Neural cell (in vitro differentiated cells): ENCODE data around the gene SCUBE1. TPM values are rescaled to one million over a fixed set of nuclear protein-coding genes. Genes with fewer than 3 reads are reported as not detected.

ENCODE experiments used
- H2AFZ ChIP-seq: fragments of 200-600, 300-800 bp; sonication (generic), shearing (Covaris generic); 2 replicates; pipeline ENCODE4 v1.6.0; 2014; ENCODE audit warnings: low read depth, mild to moderate bottlenecking, antibody characterized with exemption, low read length, moderate library complexity
- H3F3A ChIP-seq: fragments of 200-600 bp; shearing (Covaris generic); 2 replicates; pipeline ENCODE4 v1.6.1; 2016; ENCODE audit warnings: mild to moderate bottlenecking, moderate library complexity, mixed read lengths, antibody characterized with exemption, low read length; ENCODE audit not compliant: insufficient read depth, poor library complexity, severe bottlenecking
- H3K27ac ChIP-seq: fragments of 200-600, 300-800 bp; sonication (generic), shearing (Covaris generic); 2 replicates; pipeline ENCODE4 v1.5.1; 2014; ENCODE audit warnings: mild to moderate bottlenecking, low read length, moderate library complexity
- H3K27me3 ChIP-seq: fragments of 300-800, 200-600 bp; sonication (generic), shearing (Covaris generic); 2 replicates; pipeline ENCODE4 v1.6.0; 2014; ENCODE audit warnings: mild to moderate bottlenecking, low read depth, low read length, moderate library complexity; ENCODE audit not compliant: insufficient read depth
- H3K36me3 ChIP-seq: fragments of 300-800, 200-600 bp; sonication (generic), shearing (Covaris generic); 2 replicates; pipeline ENCODE4 v1.5.1; 2014; ENCODE audit warnings: mild to moderate bottlenecking, antibody characterized with exemption, low read length, moderate library complexity; ENCODE audit not compliant: insufficient read depth
- H3K4me2 ChIP-seq: fragments of 300-800, 200-600 bp; sonication (generic), shearing (Covaris generic); 2 replicates; pipeline ENCODE4 v1.6.0; 2014; ENCODE audit warnings: mild to moderate bottlenecking, low read length
- H3K4me3 ChIP-seq: fragments of 300-800, 200-600 bp; sonication (generic), shearing (Covaris generic); 2 replicates; pipeline ENCODE4 v1.5.1; 2014; ENCODE audit warnings: mild to moderate bottlenecking, low read length, moderate library complexity
- H3K79me2 ChIP-seq: fragments of 200-600 bp; shearing (Covaris generic); replicated peaks from 2 replicates; pipeline ENCODE4 v1.6.0; 2014; ENCODE audit warnings: mild to moderate bottlenecking, low read length, moderate library complexity; ENCODE audit not compliant: insufficient read depth
- H3K9ac ChIP-seq: fragments of 300-800, 200-600 bp; sonication (generic), shearing (Covaris generic); 2 replicates; pipeline ENCODE4 v1.6.1; 2016; ENCODE audit warnings: mild to moderate bottlenecking, low read length, mixed read lengths
- H3K9me2 ChIP-seq: fragments of 200-600 bp; shearing (Covaris generic); 2 replicates; pipeline ENCODE4 v1.6.1; 2016; ENCODE audit warnings: mild to moderate bottlenecking, low read length, mixed read lengths; ENCODE audit not compliant: insufficient read depth
- H3K9me3 ChIP-seq: fragments of 200-600, 300-800 bp; sonication (generic), shearing (Covaris generic); 2 replicates; pipeline ENCODE4 v1.6.1; 2016; ENCODE audit warnings: mild to moderate bottlenecking, mixed run types, low read length, moderate library complexity, mixed read lengths
- H4K20me1 ChIP-seq: fragments of 200-600 bp; shearing (Covaris generic); 2 replicates; pipeline ENCODE4 v1.6.1; 2016; ENCODE audit warnings: mild to moderate bottlenecking, mixed run types; ENCODE audit not compliant: insufficient read depth
- EP300 ChIP-seq: fragments of 450-650 bp; conservative IDR thresholded peaks from 2 replicates; pipeline ENCODE4 v1.6.1; 2014; ENCODE audit warnings: antibody characterized with exemption, mild to moderate bottlenecking, moderate library complexity; ENCODE audit not compliant: poor library complexity, severe bottlenecking
- EZH2 ChIP-seq: fragments of 200-600, 300-800 bp; shearing (Covaris generic), sonication (generic); IDR thresholded peaks from 2 replicates; pipeline ENCODE4 v1.6.1; 2014; ENCODE audit warnings: antibody characterized with exemption, low read length, borderline replicate concordance, mild to moderate bottlenecking; ENCODE audit not compliant: insufficient read depth, poor library complexity, severe bottlenecking
- MXI1 ChIP-seq: fragments of 450-650 bp; conservative IDR thresholded peaks from 2 replicates; pipeline ENCODE4 v1.6.1; 2014; ENCODE audit warnings: antibody characterized with exemption, mild to moderate bottlenecking; ENCODE audit not compliant: poor library complexity, severe bottlenecking
- POLR2AphosphoS5 ChIP-seq: IDR thresholded peaks from 2 replicates; pipeline ENCODE4 v1.6.1; 2012
- RAD21 ChIP-seq: fragments of 450-650 bp; conservative IDR thresholded peaks from 2 replicates; pipeline ENCODE4 v1.6.1; 2014; ENCODE audit warnings: antibody characterized with exemption, mild to moderate bottlenecking, moderate library complexity
- SMC3 ChIP-seq: fragments of 450-650 bp; conservative IDR thresholded peaks from 2 replicates; pipeline ENCODE4 v1.6.1; 2014; ENCODE audit warnings: antibody characterized with exemption, mild to moderate bottlenecking, moderate library complexity; ENCODE audit not compliant: poor library complexity
- TAF1 ChIP-seq: IDR thresholded peaks from 2 replicates; pipeline ENCODE4 v1.6.1; 2012; ENCODE audit warnings: low read depth
- polyA plus RNA-seq: library from polyadenylated mRNA; depleted of rRNA; stranded (reverse); fragments of >200 nt; gene quantifications from 2 replicates; pipeline ENCODE4 v1.2.3, GENCODE V29; 2014
- TF ChIP-seq, protein P1 (sequence below): fragments of 450-650 bp; IDR thresholded peaks from 2 replicates; pipeline ENCODE4 v1.5.1; 2014; ENCODE audit warnings: antibody characterized with exemption, mild to moderate bottlenecking, moderate library complexity; ENCODE audit not compliant: poor library complexity, severe bottlenecking
- TF ChIP-seq, protein P2 (sequence below): IDR thresholded peaks from 2 replicates; pipeline ENCODE4 v1.6.1; 2012; ENCODE audit warnings: borderline replicate concordance

Gene SCUBE1
- polyA plus RNA-seq, 1 donor from 2014 or later, result 8.4 TPM

DNA sequence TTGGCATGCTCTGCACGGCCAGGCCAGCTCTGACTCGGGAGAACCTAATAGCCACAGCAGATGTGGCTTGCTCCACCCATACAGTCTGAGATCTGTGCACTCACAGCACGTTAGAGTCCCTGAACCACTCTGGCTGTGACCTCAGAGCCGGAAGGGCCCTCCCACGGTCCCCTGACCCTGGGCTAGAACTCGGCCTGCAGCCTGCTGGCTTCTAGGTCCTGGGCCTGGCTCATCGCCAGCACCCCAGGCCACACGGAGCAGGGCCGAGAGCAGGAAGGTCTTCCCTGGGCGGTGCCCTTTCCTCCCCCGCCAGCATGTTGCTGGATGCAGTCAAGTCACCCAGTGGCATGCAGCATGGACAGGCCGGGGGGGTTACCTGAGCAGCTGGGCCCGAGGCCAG, 120.9 kb downstream of the SCUBE1 start:
- no peak for TF ChIP-seq SMC3
- Histone ChIP-seq H3K27ac (no peak overlapping the region), H3F3A (no peaks in the 10 kb centered on the region), H3K9me2 (no peaks in the 10 kb centered on the region), H4K20me1 (no peaks in the 10 kb centered on the region), H3K9me3 (no peaks in the 10 kb centered on the region), H3K4me2 (no peak overlapping the region), H3K79me2 (no peaks in the 10 kb centered on the region), H3K9ac (no peak overlapping the region), H2AFZ (no peak overlapping the region), H3K4me3 (no peak overlapping the region), H3K36me3 (no peaks in the 10 kb centered on the region), H3K27me3 (no peaks in the 10 kb centered on the region)

DNA sequence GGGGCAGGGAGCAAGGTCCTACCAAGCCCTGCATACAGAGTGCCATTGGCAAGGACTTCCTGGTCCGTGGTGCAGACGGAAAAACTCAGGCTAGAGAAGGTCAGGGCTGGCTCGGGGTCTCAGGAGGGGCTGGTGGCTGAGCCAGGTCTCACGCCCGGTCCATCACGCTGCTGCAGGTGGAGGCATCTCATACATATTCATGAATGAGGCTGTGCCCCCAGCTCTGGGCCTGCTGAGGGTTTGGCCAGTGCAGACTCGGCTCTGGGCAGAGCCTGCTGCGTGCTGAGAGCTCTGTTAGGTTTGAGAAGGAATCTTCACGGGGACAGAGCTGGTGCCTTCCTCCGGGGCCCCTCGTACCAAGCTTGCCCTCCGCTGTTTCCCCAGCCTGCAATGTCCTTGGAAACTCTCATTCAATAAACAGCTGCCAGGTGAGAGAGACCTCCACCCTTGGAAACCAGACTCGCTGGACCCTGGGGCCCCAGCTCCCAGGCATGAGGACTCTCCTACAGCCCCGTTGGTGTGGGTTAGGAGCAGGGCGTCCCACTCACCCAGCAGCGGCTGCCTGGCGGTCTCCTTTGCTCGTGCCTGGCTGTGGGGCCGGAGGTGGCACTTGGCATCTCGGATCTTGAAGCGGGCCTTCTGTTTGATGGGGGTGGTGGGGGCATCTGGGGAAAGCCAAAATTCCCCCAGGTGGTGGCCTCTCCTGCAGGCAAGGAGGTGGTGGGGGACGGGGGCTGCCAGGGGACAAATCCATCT, 122.4 kb downstream of the SCUBE1 start:
- Histone ChIP-seq H3K4me2 (no peak overlapping the region), H3K36me3 (no peaks in the 10 kb centered on the region), H3K27me3 (no peaks in the 10 kb centered on the region), H3K9me2 (no peaks in the 10 kb centered on the region), H3K9me3 (no peaks in the 10 kb centered on the region), H3K4me3 (no peak overlapping the region), H4K20me1 (no peaks in the 10 kb centered on the region), H3K79me2 (no peaks in the 10 kb centered on the region), H2AFZ (no peak overlapping the region), H3K9ac (no peak overlapping the region), H3F3A (no peaks in the 10 kb centered on the region), H3K27ac (no peak overlapping the region)
- TF ChIP-seq TAF1, result no peak
- no peak for TF ChIP-seq EZH2
- no peak for TF ChIP-seq RAD21
- no peak for TF ChIP-seq SMC3

DNA sequence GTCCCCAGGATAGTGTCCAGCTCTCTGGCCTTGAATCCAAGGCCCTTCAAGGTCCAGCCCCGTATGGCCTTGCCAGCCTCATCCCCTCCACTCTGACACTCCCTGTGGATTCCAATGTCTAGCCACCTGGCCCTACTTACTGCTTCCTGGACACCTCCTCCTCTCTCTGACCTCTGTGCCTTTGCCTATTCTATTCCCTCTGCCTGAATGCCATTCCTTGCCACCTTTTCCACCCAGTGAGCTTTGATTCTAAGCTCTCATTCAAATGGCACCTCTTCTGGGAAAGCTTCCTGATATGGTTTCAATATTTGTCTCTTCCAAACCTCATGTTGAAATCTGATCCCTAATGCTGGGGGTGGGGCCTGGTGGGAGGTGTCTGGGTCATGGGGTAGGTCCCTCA, 124.4 kb downstream of the SCUBE1 start:
- Histone ChIP-seq H3K4me2 (no peak overlapping the region), H3K36me3 (no peaks in the 10 kb centered on the region), H2AFZ (no peak overlapping the region), H3K9me3 (no peaks in the 10 kb centered on the region), H3K79me2 (no peaks in the 10 kb centered on the region), H3K9ac (no peak overlapping the region), H3K4me3 (no peak overlapping the region), H3K27me3 (no peaks in the 10 kb centered on the region), H3K27ac (no peak overlapping the region), H3K9me2 (no peaks in the 10 kb centered on the region), H3F3A (no peaks in the 10 kb centered on the region), H4K20me1 (no peaks in the 10 kb centered on the region)
- no peak for TF ChIP-seq EP300
- TF ChIP-seq TAF1, result no peak
- no peak for TF ChIP-seq EZH2
- TF ChIP-seq, protein P1, sequence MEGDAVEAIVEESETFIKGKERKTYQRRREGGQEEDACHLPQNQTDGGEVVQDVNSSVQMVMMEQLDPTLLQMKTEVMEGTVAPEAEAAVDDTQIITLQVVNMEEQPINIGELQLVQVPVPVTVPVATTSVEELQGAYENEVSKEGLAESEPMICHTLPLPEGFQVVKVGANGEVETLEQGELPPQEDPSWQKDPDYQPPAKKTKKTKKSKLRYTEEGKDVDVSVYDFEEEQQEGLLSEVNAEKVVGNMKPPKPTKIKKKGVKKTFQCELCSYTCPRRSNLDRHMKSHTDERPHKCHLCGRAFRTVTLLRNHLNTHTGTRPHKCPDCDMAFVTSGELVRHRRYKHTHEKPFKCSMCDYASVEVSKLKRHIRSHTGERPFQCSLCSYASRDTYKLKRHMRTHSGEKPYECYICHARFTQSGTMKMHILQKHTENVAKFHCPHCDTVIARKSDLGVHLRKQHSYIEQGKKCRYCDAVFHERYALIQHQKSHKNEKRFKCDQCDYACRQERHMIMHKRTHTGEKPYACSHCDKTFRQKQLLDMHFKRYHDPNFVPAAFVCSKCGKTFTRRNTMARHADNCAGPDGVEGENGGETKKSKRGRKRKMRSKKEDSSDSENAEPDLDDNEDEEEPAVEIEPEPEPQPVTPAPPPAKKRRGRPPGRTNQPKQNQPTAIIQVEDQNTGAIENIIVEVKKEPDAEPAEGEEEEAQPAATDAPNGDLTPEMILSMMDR, result no peak
- TF ChIP-seq, protein P2, sequence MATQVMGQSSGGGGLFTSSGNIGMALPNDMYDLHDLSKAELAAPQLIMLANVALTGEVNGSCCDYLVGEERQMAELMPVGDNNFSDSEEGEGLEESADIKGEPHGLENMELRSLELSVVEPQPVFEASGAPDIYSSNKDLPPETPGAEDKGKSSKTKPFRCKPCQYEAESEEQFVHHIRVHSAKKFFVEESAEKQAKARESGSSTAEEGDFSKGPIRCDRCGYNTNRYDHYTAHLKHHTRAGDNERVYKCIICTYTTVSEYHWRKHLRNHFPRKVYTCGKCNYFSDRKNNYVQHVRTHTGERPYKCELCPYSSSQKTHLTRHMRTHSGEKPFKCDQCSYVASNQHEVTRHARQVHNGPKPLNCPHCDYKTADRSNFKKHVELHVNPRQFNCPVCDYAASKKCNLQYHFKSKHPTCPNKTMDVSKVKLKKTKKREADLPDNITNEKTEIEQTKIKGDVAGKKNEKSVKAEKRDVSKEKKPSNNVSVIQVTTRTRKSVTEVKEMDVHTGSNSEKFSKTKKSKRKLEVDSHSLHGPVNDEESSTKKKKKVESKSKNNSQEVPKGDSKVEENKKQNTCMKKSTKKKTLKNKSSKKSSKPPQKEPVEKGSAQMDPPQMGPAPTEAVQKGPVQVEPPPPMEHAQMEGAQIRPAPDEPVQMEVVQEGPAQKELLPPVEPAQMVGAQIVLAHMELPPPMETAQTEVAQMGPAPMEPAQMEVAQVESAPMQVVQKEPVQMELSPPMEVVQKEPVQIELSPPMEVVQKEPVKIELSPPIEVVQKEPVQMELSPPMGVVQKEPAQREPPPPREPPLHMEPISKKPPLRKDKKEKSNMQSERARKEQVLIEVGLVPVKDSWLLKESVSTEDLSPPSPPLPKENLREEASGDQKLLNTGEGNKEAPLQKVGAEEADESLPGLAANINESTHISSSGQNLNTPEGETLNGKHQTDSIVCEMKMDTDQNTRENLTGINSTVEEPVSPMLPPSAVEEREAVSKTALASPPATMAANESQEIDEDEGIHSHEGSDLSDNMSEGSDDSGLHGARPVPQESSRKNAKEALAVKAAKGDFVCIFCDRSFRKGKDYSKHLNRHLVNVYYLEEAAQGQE, result no peak
- TF ChIP-seq SMC3, result no peak
- TF ChIP-seq RAD21, result no peak
- no peak for TF ChIP-seq MXI1
- no peak for TF ChIP-seq POLR2AphosphoS5
